ENCODE measurements around the gene MBOAT1.

- TF ChIP-seq EP300 (IDR thresholded peaks at IDR 0.05) (no peak), CTCF (IDR thresholded peaks at IDR 0.05) (peak in 1 of 2 donors; percentile 18), POLR2A (IDR thresholded peaks at IDR 0.05) (peak; percentile 23 to 54), POLR2AphosphoS5 (IDR thresholded peaks at IDR 0.05) (peak in 2 of 3 donors; percentile 38 to 47)
Measured at GRCh38 chr6:20212392-20213111, at the start of gene MBOAT1.

All from suprapubic skin (tissue), 4 donors.